ENCODE data around the gene HEBP2. TPM values are rescaled to one million over a fixed set of nuclear protein-coding genes. Genes with fewer than 3 reads are reported as not detected.
"Not testable (repeated sequence)": the region's sequence is repeated elsewhere in the genome, so short reads cannot be mapped to it uniquely, and the experiment has no call there.

Gene HEBP2
- total RNA-seq, 1 experiment from 2014 or later, result 22.9 TPM

GRCh38 chr6:138417493-138418117 is 13.6 kb downstream of the HEBP2 start:
- in situ Hi-C loops (cut with HindIII; ENCODE audit: low pct_unique_long_range_greater_than_20kb, low sequenced_read_pairs), result no loop called here
- no peak for DNase-seq (ENCODE audit: low read depth, low spot score)

GRCh38 chr6:138418118-138418742 is 14.2 kb downstream of the HEBP2 start:
- no peak for DNase-seq (ENCODE audit: low read depth, low spot score)
- in situ Hi-C loops (cut with HindIII; ENCODE audit: low pct_unique_long_range_greater_than_20kb, low sequenced_read_pairs), result no loop called here

DNA sequence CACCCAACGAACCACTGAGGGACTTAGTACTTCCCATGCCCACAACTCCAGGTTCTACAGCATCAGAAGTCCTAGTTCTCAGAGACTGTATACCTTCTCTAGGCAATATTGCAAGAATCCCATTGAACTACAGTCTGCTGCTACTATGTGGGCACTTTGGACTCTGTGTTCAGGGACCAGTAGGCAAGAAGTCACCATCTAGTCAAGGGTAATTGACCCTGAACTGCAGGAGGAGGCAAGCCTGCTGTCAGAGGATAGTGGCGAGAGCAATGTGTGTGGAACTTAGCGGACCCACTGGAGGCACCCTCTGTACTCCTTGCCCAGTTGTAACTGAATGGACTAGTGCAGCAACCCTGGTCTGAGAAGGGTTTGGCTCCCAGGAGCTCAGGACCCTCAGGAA is 15.7 kb downstream of the HEBP2 start:
- DNase-seq (ENCODE audit: low read depth, low spot score), result no peak
- in situ Hi-C loops (cut with HindIII; ENCODE audit: low pct_unique_long_range_greater_than_20kb, low sequenced_read_pairs), result no loop called here

GRCh38 chr6:138420356-138420755 is 16.3 kb downstream of the HEBP2 start:
- in situ Hi-C loops (cut with HindIII; ENCODE audit: low pct_unique_long_range_greater_than_20kb, low sequenced_read_pairs), result no loop called here
- DNase-seq (ENCODE audit: low read depth, low spot score), result no peak

GRCh38 chr6:138421089-138421488 is 17.1 kb downstream of the HEBP2 start:
- no peak for DNase-seq (ENCODE audit: low read depth, low spot score)
- in situ Hi-C loops (cut with HindIII; ENCODE audit: low pct_unique_long_range_greater_than_20kb, low sequenced_read_pairs), result no loop called here

GRCh38 chr6:138421608-138422007 is 17.6 kb downstream of the HEBP2 start:
- in situ Hi-C loops (cut with HindIII; ENCODE audit: low pct_unique_long_range_greater_than_20kb, low sequenced_read_pairs), result no loop called here
- no peak for DNase-seq (ENCODE audit: low read depth, low spot score)

DNA sequence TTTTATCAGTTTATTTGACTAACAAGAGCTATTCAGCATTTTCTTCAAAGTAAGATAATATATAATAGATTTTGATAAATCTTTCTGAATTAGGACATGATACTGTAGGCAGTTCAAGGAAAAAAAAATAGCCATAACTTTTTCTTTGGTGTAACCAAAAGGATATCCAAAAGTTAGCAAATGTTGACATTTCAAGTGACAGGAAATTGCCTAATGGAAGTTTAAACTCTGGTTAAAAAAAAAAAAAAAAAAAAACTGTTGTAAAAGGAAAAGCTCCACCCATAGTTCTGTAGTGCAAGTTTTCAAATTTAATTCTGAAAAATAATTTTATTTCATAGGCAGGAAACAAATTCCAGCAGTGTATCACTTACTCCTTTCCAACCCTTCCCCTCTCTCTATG is 18.8 kb downstream of the HEBP2 start:
- in situ Hi-C loops (cut with HindIII; ENCODE audit: low pct_unique_long_range_greater_than_20kb, low sequenced_read_pairs), result no loop called here
- no peak for DNase-seq (ENCODE audit: low read depth, low spot score)

DNA sequence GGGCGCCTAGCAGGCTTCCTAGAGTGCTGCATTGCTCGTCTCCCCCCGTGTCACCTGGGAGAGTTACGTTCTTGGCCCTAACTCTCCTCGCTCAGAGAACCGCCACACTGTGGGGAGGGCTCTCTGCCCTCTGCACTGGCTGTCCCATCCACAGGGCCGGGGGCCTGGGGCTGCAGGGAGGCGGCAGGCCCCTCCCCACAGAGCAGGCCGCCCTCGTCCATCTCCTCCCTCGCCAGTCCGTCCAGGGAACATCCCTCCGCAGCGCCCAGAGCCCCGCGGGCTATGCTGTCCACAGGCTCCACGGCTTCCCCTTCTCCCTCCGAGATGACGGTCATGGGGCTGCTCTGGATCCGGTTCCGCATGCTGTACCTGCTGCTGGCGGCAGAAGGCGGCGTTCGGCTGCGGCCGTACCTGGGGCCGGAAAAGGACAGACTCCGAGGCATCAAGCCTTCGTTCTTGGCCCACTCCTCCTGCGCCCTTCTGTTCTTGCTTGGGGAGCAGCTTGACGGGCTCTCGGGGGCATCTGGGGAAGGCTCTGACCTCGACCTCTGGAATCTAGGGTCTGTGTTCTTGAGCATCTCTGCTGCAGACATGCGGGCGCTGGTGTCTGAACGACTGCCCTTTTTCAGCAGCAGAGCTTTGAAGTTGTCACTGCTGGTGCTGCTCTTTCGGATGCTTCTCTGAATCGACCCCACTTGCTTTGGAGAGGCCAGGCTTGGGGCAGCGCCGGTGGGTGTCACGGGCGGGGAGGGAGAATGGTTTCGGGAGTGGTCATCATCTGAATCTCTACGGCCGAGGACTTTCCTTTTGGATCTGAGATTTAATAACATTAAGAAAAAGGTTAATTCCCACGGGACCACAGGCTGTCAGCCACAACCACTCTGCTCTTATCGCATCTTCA is 20.2 kb downstream of the HEBP2 start:
- in situ Hi-C loops (cut with HindIII; ENCODE audit: low pct_unique_long_range_greater_than_20kb, low sequenced_read_pairs), result no loop called here
- no peak for DNase-seq (ENCODE audit: low read depth, low spot score)

DNA sequence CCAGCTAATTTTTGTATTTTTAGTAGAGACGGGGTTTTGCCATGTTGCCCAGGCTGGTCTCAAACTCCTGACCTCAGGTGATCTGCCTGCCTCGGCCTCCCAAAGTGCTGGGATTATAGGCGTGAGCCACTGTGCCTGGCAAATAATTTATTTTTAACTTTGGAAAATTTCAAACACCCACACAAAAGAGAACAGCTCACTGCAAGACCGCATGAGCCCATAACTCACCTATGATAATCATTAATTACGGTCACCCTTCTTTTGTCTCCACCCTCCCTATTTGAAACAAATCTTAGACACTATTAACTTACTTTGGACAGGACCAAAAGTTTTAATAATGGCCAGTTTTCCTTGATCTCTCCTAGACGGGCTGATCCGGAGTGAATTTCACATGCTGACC is 21.2 kb downstream of the HEBP2 start:
- DNase-seq (ENCODE audit: low read depth, low spot score); in situ Hi-C loops (cut with HindIII; ENCODE audit: low pct_unique_long_range_greater_than_20kb, low sequenced_read_pairs): not testable (repeated sequence)

GRCh38 chr6:138426500-138427123 is 22.6 kb downstream of the HEBP2 start:
- in situ Hi-C loops (cut with HindIII; ENCODE audit: low pct_unique_long_range_greater_than_20kb, low sequenced_read_pairs), result no loop called here
- DNase-seq (ENCODE audit: low read depth, low spot score), result no peak

GRCh38 chr6:138427701-138428100 is 23.7 kb downstream of the HEBP2 start:
- in situ Hi-C loops (cut with HindIII; ENCODE audit: low pct_unique_long_range_greater_than_20kb, low sequenced_read_pairs), result no loop called here
- DNase-seq (ENCODE audit: low read depth, low spot score), result no peak

DNA sequence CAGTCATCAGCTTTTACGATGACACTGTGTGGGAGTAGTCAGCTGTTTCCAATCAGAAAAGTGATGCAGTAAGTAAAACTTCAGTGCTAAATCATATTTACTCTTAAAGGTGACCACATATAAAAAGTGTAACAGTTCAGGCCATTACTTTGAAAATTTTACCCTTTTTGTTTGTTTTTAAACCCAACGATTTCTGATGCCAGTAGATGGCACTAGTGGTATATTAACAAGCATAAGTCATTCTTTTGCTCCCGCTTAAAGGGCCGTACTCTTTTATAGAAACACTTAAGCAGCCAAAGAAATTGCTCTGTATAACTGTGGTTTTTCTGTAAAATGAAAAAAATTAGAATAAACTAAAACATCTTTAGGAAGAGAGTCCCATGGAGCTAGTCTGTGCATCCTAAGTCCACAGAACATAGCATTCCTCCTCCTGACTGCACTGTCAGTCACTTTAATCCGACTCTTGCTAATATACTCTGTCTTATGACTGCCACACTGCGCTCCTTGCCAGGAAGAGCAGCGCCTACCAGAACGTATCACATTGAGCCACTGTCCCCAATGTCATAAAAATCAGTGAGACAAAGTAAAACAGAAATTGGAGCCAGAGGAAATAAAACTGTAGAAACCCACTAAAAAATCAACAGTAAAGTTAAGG is 25.0 kb downstream of the HEBP2 start:
- DNase-seq (ENCODE audit: low read depth, low spot score), result peak; percentile 56
- in situ Hi-C loops (cut with HindIII; ENCODE audit: low pct_unique_long_range_greater_than_20kb, low sequenced_read_pairs), result no loop called here

DNA sequence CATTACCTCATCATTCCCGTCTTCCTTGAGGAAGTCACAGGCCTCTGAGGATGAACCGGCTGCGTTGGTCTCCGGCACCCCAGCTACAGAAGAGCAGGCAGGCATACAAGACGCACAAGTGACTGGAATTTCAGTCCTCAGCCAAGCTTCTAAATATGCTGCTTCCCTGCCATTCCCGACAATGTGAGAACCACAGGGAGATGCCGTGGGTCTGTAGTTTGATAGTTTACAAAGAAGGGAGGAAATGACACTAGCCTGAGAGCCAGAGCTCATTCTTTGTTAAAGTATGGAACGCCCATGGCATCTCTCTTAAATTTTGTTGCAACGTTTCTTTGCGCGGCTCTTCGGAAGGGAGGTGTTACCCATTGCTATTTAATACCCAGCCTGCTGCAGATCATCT is 25.7 kb downstream of the HEBP2 start:
- in situ Hi-C loops (cut with HindIII; ENCODE audit: low pct_unique_long_range_greater_than_20kb, low sequenced_read_pairs), result no loop called here

GRCh38 chr6:138430361-138431145 is 26.5 kb downstream of the HEBP2 start:
- in situ Hi-C loops (cut with HindIII; ENCODE audit: low pct_unique_long_range_greater_than_20kb, low sequenced_read_pairs), result no loop called here
- no peak for DNase-seq (ENCODE audit: low read depth, low spot score)

More for the DNA sequence above, 25.7 kb downstream of the HEBP2 start:
- no peak for DNase-seq (ENCODE audit: low read depth, low spot score)

- DNase-seq (ENCODE audit: low read depth, low spot score), result no peak
- in situ Hi-C loops (cut with HindIII; ENCODE audit: low pct_unique_long_range_greater_than_20kb, low sequenced_read_pairs), result no loop called here
Observed at GRCh38 chr6:138431256-138432062, 27.4 kb downstream of the HEBP2 start.

DNA sequence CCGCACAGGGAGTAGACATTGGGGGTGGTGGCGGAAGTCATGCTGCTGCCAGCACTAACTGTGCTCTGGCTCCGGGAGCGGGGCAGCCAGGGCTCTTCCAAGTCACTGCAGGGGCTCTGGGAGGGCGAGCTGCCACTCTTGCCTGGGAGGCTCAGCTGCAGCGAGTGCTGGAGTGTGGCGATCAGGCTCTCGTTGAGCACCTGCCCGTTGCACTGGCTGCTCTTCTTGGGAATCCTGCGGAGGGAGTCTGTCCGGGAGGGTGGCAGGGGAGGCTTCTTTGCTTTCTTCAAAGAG is 28.0 kb downstream of the HEBP2 start:
- DNase-seq (ENCODE audit: low read depth, low spot score), result no peak
- in situ Hi-C loops (cut with HindIII; ENCODE audit: low pct_unique_long_range_greater_than_20kb, low sequenced_read_pairs), result no loop called here
